Activated CD4-positive, alpha-beta T cell treated with anti-CD3 and anti-CD28 coated beads, Interleukin-2, amount 10 ng/mL, durations not matched to agents 7 days and 5 days (primary cell): ENCODE data around the gene LPAR4. TPM values are rescaled to one million over a fixed set of nuclear protein-coding genes. Genes with fewer than 3 reads are reported as not detected.
"Not testable (repeated sequence)": the region's sequence is repeated elsewhere in the genome, so short reads cannot be mapped to it uniquely, and the experiment has no call there.

Source experiments
- CTCF ChIA-PET: fragments of 350-600 bp; sonication (Branson Sonifier 250); formaldehyde crosslinking; loops from one replicate; lab custom pipeline; 2021; ENCODE audit warnings: antibody characterized with exemption; lab: Charles Lee
- POLR2A ChIA-PET: fragments of 350-600 bp; sonication (Branson Sonifier 250); formaldehyde crosslinking; loops from one replicate; lab custom pipeline; 2021; ENCODE audit warnings: antibody characterized with exemption; lab: Charles Lee
- DNase-seq: peaks from one replicate; pipeline ENCODE4 v3.0.0-alpha.2; 2020
- H3K27ac Mint-ChIP-seq: one replicate; pipeline ENCODE4 v1.8.0; 2021; ENCODE audit warnings: mild to moderate bottlenecking, moderate library complexity, mixed read lengths
- H3K27me3 Mint-ChIP-seq: one replicate; pipeline ENCODE4 v1.8.0; 2021; ENCODE audit warnings: mixed read lengths
- H3K36me3 Mint-ChIP-seq: one replicate; pipeline ENCODE4 v1.8.0; 2021; ENCODE audit warnings: low read depth, mixed read lengths
- H3K4me1 Mint-ChIP-seq: one replicate; pipeline ENCODE4 v1.8.0; 2021; ENCODE audit warnings: mixed read lengths
- H3K4me3 Mint-ChIP-seq: one replicate; pipeline ENCODE4 v1.8.0; 2021; ENCODE audit warnings: mild to moderate bottlenecking, moderate library complexity, mixed read lengths
- H3K9me3 Mint-ChIP-seq: one replicate; pipeline ENCODE4 v1.8.0; 2021; ENCODE audit warnings: mixed read lengths
- total RNA-seq, 2 experiments: library from RNA; stranded (reverse); gene quantifications; one replicate each; pipeline ENCODE4 v1.2.3, GENCODE V29; 2021

Gene LPAR4
- total RNA-seq, 2 experiments from 2014 or later: not detected

DNA sequence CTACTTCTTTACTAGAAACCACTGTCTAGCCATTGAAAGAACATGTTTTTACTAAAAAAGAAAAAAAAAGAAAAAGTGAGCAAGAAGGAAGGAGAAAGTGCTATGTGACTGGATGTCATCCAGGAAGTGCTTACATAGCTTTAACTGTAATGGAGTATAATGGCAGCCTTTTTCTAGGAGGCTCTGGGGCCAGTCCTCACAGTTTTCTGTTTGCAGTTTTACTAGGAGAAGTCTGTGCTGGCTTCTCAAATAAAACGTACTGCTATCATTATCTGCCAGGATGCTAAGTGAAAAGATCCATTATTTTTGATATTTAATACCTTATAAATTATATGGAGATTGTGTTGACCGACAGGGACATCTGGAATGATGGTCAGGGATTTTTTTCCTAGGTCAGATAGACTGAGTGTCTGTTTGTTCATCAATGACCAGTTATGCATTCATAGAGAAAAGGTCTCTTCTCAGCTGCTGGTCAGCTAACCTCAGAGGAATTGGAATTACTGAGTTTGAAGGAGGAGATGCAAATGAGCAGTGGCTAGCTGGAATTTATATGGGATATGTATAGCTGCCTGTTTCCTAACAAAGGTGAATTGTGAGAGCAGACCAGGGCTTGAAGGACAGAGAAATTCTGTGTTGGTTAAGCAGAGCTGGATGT, 21.7 kb downstream of the LPAR4 start:
- H3K27ac Mint-ChIP-seq: no peak overlapping the region
- H3K4me3 Mint-ChIP-seq: no peak overlapping the region
- no peaks in the 10 kb centered on the region for H3K4me1 Mint-ChIP-seq
- DNase-seq: no peak
- CTCF ChIA-PET: no interaction called here
- H3K9me3 Mint-ChIP-seq: no peaks in the 10 kb centered on the region
- POLR2A ChIA-PET: no interaction called here
- H3K36me3 Mint-ChIP-seq: no peaks in the 10 kb centered on the region
- H3K27me3 Mint-ChIP-seq: no peaks in the 10 kb centered on the region

DNA sequence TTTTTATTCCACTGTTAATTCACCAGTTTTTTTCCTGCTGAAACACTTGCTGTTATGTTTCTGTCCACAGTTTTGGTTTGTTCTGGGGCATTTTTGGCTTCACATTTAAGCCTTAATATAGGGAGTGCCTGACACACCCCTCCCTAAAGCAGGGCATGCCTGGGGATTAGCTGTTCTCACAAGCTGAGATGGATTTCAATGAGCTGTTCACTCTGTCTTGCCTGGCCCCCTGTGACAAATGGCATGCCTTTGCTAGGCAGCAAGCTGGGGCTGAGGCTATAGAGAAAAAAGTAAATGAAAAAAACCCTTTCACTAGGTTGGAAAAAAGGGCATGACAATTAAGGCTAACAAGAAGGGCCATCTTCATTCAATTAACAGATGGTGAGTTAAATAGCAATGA, 22.4 kb downstream of the LPAR4 start:
- POLR2A ChIA-PET: no interaction called here
- H3K4me1 Mint-ChIP-seq: no peaks in the 10 kb centered on the region
- CTCF ChIA-PET: interaction anchor here (0.6 kb wide), 1 partner anchor 179 kb away, joined by 4 read pairs; no protein-coding TSS in a partner anchor
- no peaks in the 10 kb centered on the region for H3K36me3 Mint-ChIP-seq
- H3K27me3 Mint-ChIP-seq: no peaks in the 10 kb centered on the region
- no peak overlapping the region for H3K27ac Mint-ChIP-seq
- no peak overlapping the region for H3K4me3 Mint-ChIP-seq
- DNase-seq: no peak
- H3K9me3 Mint-ChIP-seq: no peaks in the 10 kb centered on the region

DNA sequence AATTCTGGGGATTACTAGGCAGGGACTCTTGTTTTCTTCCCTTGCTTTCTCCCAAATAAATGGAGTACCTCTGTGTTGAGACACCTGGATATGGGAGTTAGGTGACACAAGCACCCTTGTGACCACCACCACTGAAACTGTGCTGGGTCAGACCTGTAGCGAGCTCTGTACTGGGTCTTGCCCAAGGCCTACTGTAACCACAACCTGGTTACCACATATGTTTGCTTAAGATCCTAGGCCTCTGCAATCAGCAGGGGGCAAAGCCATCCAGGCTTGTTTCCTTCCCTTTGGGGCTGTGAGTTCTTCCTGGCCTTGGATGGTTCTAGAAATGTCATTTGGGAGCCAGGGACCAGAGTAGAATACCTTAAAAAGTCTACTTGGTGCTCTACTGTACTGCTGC, 49.4 kb downstream of the LPAR4 start:
- no peaks in the 10 kb centered on the region for H3K9me3 Mint-ChIP-seq
- H3K4me3 Mint-ChIP-seq: no peak overlapping the region
- no peaks in the 10 kb centered on the region for H3K27me3 Mint-ChIP-seq
- POLR2A ChIA-PET: no interaction called here
- H3K36me3 Mint-ChIP-seq: no peaks in the 10 kb centered on the region
- H3K27ac Mint-ChIP-seq: no peak overlapping the region
- H3K4me1 Mint-ChIP-seq: no peaks in the 10 kb centered on the region
- DNase-seq: no peak
- CTCF ChIA-PET: no interaction called here

DNA sequence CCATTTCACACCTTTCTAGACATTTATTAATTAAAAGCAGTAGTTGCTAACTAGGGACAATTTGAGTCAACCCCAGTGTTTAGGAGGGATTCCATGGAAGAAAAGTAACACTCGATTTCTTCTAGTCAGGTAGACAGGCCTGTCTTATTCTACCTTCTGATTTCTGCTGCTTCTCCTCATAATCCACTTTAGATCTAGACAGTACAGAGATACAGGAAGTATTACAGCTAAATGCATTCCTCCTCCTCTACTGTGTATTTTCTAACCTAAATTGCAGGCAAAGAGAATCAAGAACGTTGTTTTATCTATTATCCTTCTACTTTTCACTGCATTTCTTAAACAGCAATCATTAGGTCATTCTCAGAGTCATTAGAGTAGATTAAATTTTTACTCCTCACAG, 52.6 kb downstream of the LPAR4 start:
- H3K36me3 Mint-ChIP-seq: no peaks in the 10 kb centered on the region
- no peak overlapping the region for H3K4me3 Mint-ChIP-seq
- no peak overlapping the region for H3K27ac Mint-ChIP-seq
- POLR2A ChIA-PET: no interaction called here
- H3K9me3 Mint-ChIP-seq: no peaks in the 10 kb centered on the region
- no peak for DNase-seq
- CTCF ChIA-PET: no interaction called here
- H3K4me1 Mint-ChIP-seq: no peaks in the 10 kb centered on the region
- H3K27me3 Mint-ChIP-seq: no peaks in the 10 kb centered on the region

DNA sequence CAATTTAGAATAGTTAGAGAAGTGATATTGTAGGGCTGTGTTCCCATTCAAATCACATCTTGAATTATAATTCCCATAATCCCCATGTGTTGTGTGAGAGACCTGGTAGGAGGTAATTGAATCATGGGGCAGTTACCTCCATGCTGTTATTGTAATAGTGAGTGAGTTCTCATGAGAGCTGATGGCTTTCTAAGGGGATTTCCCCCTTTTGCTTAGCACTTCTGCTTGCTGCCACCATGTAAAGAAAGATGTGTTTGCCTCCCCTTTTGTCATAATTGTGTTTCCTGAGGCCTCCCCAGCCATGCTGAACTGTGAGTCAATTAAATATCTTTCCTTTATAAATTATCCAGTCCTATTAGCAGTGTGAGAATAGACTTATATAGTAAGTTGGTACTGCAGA, 53.2 kb downstream of the LPAR4 start:
- H3K9me3 Mint-ChIP-seq: no peaks in the 10 kb centered on the region

DNA sequence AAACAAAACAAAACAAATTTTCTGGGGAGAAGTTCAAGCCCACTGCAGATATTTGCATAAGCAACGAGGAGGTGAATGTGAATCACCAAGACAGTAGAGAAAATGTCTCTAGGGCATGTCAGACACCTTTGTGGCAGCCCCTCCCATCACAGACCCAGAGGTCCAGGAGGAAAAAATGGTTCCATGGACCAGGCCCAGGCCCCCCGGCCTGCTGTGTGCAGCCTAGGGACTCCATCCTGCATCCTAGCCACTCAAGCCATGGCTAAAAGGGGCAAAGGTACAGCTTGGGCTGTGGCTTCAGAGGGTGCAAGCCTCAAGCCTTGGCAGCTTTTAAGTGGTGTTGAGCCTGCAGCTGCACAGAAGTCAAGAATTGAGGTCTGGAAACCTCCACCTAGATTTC, 54.0 kb downstream of the LPAR4 start:
- CTCF ChIA-PET: no interaction called here
- no peak overlapping the region for H3K27ac Mint-ChIP-seq
- POLR2A ChIA-PET: no interaction called here
- no peaks in the 10 kb centered on the region for H3K36me3 Mint-ChIP-seq
- no peak overlapping the region for H3K4me3 Mint-ChIP-seq
- no peaks in the 10 kb centered on the region for H3K9me3 Mint-ChIP-seq
- no peaks in the 10 kb centered on the region for H3K4me1 Mint-ChIP-seq
- no peaks in the 10 kb centered on the region for H3K27me3 Mint-ChIP-seq
- no peak for DNase-seq

More for the DNA sequence above, 53.2 kb downstream of the LPAR4 start:
- DNase-seq: no peak
- no peaks in the 10 kb centered on the region for H3K4me1 Mint-ChIP-seq
- H3K27ac Mint-ChIP-seq: no peak overlapping the region
- CTCF ChIA-PET: no interaction called here
- H3K36me3 Mint-ChIP-seq: no peaks in the 10 kb centered on the region
- POLR2A ChIA-PET: no interaction called here
- no peak overlapping the region for H3K4me3 Mint-ChIP-seq
- no peaks in the 10 kb centered on the region for H3K27me3 Mint-ChIP-seq

DNA sequence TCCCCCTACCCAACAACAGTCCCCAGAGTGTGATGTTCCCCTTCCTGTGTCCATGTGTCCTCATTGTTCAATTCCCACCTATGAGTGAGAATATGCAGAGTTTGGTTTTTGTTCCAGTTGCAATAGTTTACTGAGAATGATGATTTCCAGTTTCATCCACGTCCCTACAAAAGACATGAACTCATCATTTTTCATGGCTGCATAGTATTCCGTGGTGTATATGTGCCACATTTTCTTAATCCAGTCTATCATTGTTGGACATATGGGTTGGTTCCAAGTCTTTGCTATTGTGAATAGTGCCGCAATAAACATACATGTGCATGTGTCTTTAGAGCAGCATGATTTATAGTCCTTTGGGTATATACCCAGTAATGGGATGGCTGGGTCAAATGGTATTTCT, 55.0 kb downstream of the LPAR4 start:
- H3K27me3 Mint-ChIP-seq, H3K4me3 Mint-ChIP-seq, H3K9me3 Mint-ChIP-seq, H3K27ac Mint-ChIP-seq, H3K36me3 Mint-ChIP-seq, POLR2A ChIA-PET, H3K4me1 Mint-ChIP-seq, CTCF ChIA-PET, DNase-seq: not testable (repeated sequence)

Other genes with a start within 250 kb of the LPAR4 start
- not detected for gene RTL3, start 88.4 kb upstream of the LPAR4 start, total RNA-seq
- 10 to 100 TPM; 46.4 to 72.3 TPM for gene P2RY10, start 197.7 kb downstream of the LPAR4 start, total RNA-seq